Measurements from ENCODE around the gene GPBP1L1.

GRCh38 chr1:45615885-45616284, 70.4 kb downstream of the GPBP1L1 start:
- no peak for TF ChIP-seq CTCF (IDR thresholded peaks at IDR 0.05)
- no peak for TF ChIP-seq POLR2AphosphoS5 (IDR thresholded peaks at IDR 0.05)
- TF ChIP-seq POLR2A (IDR thresholded peaks at IDR 0.05), result no peak
